Measurements from ENCODE around the gene CCM2L.

The CCM2L gene

GRCh38 chr20:31998246-31998645 lies 12.0 kb upstream of the CCM2L start:
- Histone ChIP-seq H4K20me1 (ENCODE audit: insufficient read depth, low read length) (no peaks in the 10 kb centered on the region), H3K27me3 (ENCODE audit: insufficient read depth, low read length) (no peaks in the 10 kb centered on the region; the same call in 1 of the 2 replicates), H3K79me2 (ENCODE audit: insufficient read depth, low read length) (no peaks in the 10 kb centered on the region), H3K36me3 (ENCODE audit: insufficient read depth, low read length) (no peaks in the 10 kb centered on the region), H2AFZ (ENCODE audit: low read length) (no peak overlapping the region), H3K9me3 (ENCODE audit: low read length) (no peaks in the 10 kb centered on the region), H3K4me3 (ENCODE audit: low read depth, low read length, poor library complexity, severe bottlenecking) (no peak overlapping the region), H3K4me2 (ENCODE audit: low read length) (no peak overlapping the region), H3K4me1 (ENCODE audit: insufficient read depth, low read length, severe bottlenecking) (no peaks in the 10 kb centered on the region), H3K27ac (ENCODE audit: low read depth, low read length, poor library complexity, severe bottlenecking) (no peak overlapping the region), H3F3A (ENCODE audit: insufficient read depth, low read length) (no peaks in the 10 kb centered on the region), H3K9me2 (ENCODE audit: low read depth, low read length) (no peaks in the 10 kb centered on the region), H3K9ac (ENCODE audit: low read length) (no peak overlapping the region)
- no peak for TF ChIP-seq EZH2 (IDR thresholded peaks at IDR 0.05; ENCODE audit: borderline replicate concordance, low read length)
- TF ChIP-seq CTCF (IDR thresholded peaks at IDR 0.05; ENCODE audit: low read length), result no peak

- H3K9me2 ChIP-seq (ENCODE audit: low read depth, low read length), result no peaks in the 10 kb centered on the region
- TF ChIP-seq EZH2 (IDR thresholded peaks at IDR 0.05; ENCODE audit: borderline replicate concordance, low read length) (no peak), CTCF (IDR thresholded peaks at IDR 0.05; ENCODE audit: low read length) (no peak)
- H3K9me3 ChIP-seq (ENCODE audit: low read length), result no peaks in the 10 kb centered on the region
- H2AFZ ChIP-seq (ENCODE audit: low read length), result no peak overlapping the region
- no peaks in the 10 kb centered on the region for H4K20me1 ChIP-seq (ENCODE audit: insufficient read depth, low read length)
- H3K27ac ChIP-seq (ENCODE audit: low read depth, low read length, poor library complexity, severe bottlenecking), result no peak overlapping the region
- no peak overlapping the region for H3K4me2 ChIP-seq (ENCODE audit: low read length)
- no peaks in the 10 kb centered on the region for H3F3A ChIP-seq (ENCODE audit: insufficient read depth, low read length)
- no peaks in the 10 kb centered on the region for H3K4me1 ChIP-seq (ENCODE audit: insufficient read depth, low read length, severe bottlenecking)
- no peak overlapping the region for H3K9ac ChIP-seq (ENCODE audit: low read length)
- no peak overlapping the region for H3K4me3 ChIP-seq (ENCODE audit: low read depth, low read length, poor library complexity, severe bottlenecking)
- H3K27me3 ChIP-seq (ENCODE audit: insufficient read depth, low read length), result no peaks in the 10 kb centered on the region
- H3K36me3 ChIP-seq (ENCODE audit: insufficient read depth, low read length), result no peaks in the 10 kb centered on the region
- no peaks in the 10 kb centered on the region for H3K79me2 ChIP-seq (ENCODE audit: insufficient read depth, low read length)
These were observed 6.9 kb upstream of the CCM2L start for GRCh38 chr20:32003325-32003724.

- Histone ChIP-seq H3K9me2 (ENCODE audit: low read depth, low read length) (no peaks in the 10 kb centered on the region), H3K27ac (ENCODE audit: low read depth, low read length, poor library complexity, severe bottlenecking) (no peak overlapping the region), H3K4me3 (ENCODE audit: low read depth, low read length, poor library complexity, severe bottlenecking) (no peak overlapping the region), H2AFZ (ENCODE audit: low read length) (no peak overlapping the region), H3K79me2 (ENCODE audit: insufficient read depth, low read length) (no peaks in the 10 kb centered on the region), H3K9me3 (ENCODE audit: low read length) (no peaks in the 10 kb centered on the region), H3K9ac (ENCODE audit: low read length) (no peak overlapping the region), H4K20me1 (ENCODE audit: insufficient read depth, low read length) (no peaks in the 10 kb centered on the region), H3K27me3 (ENCODE audit: insufficient read depth, low read length) (no peaks in the 10 kb centered on the region), H3K4me1 (ENCODE audit: insufficient read depth, low read length, severe bottlenecking) (no peaks in the 10 kb centered on the region), H3K36me3 (ENCODE audit: insufficient read depth, low read length) (no peaks in the 10 kb centered on the region), H3K4me2 (ENCODE audit: low read length) (no peak overlapping the region), H3F3A (ENCODE audit: insufficient read depth, low read length) (no peaks in the 10 kb centered on the region)
- no peak for TF ChIP-seq CTCF (IDR thresholded peaks at IDR 0.05; ENCODE audit: low read length)
- TF ChIP-seq EZH2 (IDR thresholded peaks at IDR 0.05; ENCODE audit: borderline replicate concordance, low read length), result no peak
These were observed 5.3 kb upstream of the CCM2L start for GRCh38 chr20:32004963-32005362.

All from OCI-LY1 (cell line).